Measurements from ENCODE around the gene FAIM2. TPM values are rescaled to one million over a fixed set of nuclear protein-coding genes. Genes with fewer than 3 reads are reported as not detected.

The FAIM2 gene
- total RNA-seq, 2 experiments from 2014 or later: not detected

- Histone ChIP-seq H3K9me3 (ENCODE audit: control insufficient read depth in 1 of 2, insufficient read depth in 1 of 2, low read length in 2 of 2) (no peaks in the 10 kb centered on the region), H3K27ac (ENCODE audit: low read depth in 1 of 2, low read length in 2 of 2) (no peak overlapping the region), H3K4me1 (ENCODE audit: insufficient read depth, low read length) (peaks cover 40% of the 10 kb centered on the region), H3K36me3 (ENCODE audit: insufficient read depth, low read length) (no peaks in the 10 kb centered on the region), H3K27me3 (ENCODE audit: control insufficient read depth in 1 of 2, insufficient read depth in 2 of 2, low read length in 2 of 2) (no peaks in the 10 kb centered on the region), H3K4me3 (ENCODE audit: low read length) (no peak overlapping the region)
- intact Hi-C loops (cut with DNase I, micrococcal nuclease): no loop called here
- H3K36me3 Mint-ChIP-seq (ENCODE audit: low read depth): no peaks in the 10 kb centered on the region
- ChIA-PET POLR2A (interaction anchor here (1.2 to 1.4 kb wide), 2 partner anchors 14 to 21 kb away, joined by 4 to 6 read pairs; no protein-coding TSS in a partner anchor), CTCF (interaction anchor here (0.9 to 2.4 kb wide), 5 partner anchors 20 to 276 kb away, joined by 3 to 32 read pairs (median 3); partner anchors contain the start of gene COX14)
- TF ChIP-seq, protein P1, sequence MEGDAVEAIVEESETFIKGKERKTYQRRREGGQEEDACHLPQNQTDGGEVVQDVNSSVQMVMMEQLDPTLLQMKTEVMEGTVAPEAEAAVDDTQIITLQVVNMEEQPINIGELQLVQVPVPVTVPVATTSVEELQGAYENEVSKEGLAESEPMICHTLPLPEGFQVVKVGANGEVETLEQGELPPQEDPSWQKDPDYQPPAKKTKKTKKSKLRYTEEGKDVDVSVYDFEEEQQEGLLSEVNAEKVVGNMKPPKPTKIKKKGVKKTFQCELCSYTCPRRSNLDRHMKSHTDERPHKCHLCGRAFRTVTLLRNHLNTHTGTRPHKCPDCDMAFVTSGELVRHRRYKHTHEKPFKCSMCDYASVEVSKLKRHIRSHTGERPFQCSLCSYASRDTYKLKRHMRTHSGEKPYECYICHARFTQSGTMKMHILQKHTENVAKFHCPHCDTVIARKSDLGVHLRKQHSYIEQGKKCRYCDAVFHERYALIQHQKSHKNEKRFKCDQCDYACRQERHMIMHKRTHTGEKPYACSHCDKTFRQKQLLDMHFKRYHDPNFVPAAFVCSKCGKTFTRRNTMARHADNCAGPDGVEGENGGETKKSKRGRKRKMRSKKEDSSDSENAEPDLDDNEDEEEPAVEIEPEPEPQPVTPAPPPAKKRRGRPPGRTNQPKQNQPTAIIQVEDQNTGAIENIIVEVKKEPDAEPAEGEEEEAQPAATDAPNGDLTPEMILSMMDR (IDR thresholded peaks at IDR 0.05): no peak
- peaks cover 5% of the 10 kb centered on the region for H3K27me3 Mint-ChIP-seq
- no peak for ATAC-seq (ENCODE audit: poor library complexity)
- peak overlapping the region; percentile 86 for H3K27ac Mint-ChIP-seq
- H3K4me1 Mint-ChIP-seq (ENCODE audit: low read depth): peaks cover 30% of the 10 kb centered on the region
- no peak for DNase-seq
- H3K4me3 Mint-ChIP-seq: peak overlapping the region; percentile 32
- H3K9me3 Mint-ChIP-seq: no peaks in the 10 kb centered on the region
These were observed 42.8 kb upstream of the FAIM2 start for GRCh38 chr12:49946497-49946896.

GRCh38 chr12:49946086-49946485, 42.4 kb upstream of the FAIM2 start:
- H3K4me1 ChIP-seq (ENCODE audit: insufficient read depth, low read length): peaks cover 40% of the 10 kb centered on the region
- Mint-ChIP-seq H3K36me3 (ENCODE audit: low read depth) (no peaks in the 10 kb centered on the region), H3K9me3 (no peaks in the 10 kb centered on the region), H3K4me1 (ENCODE audit: low read depth) (peaks cover 30% of the 10 kb centered on the region), H3K4me3 (peak overlapping the region; percentile 32), H3K27ac (peak overlapping the region; percentile 86), H3K27me3 (peaks cover 5% of the 10 kb centered on the region)
- no peak overlapping the region for H3K4me3 ChIP-seq (ENCODE audit: low read length)
- no peaks in the 10 kb centered on the region for H3K27me3 ChIP-seq (ENCODE audit: control insufficient read depth in 1 of 2, insufficient read depth in 2 of 2, low read length in 2 of 2)
- DNase-seq: peak in 5 of 14 experiments; percentile 8 to 37 (median 18)
- ATAC-seq (ENCODE audit: poor library complexity): peak; percentile 24
- H3K9me3 ChIP-seq (ENCODE audit: control insufficient read depth in 1 of 2, insufficient read depth in 1 of 2, low read length in 2 of 2): no peaks in the 10 kb centered on the region
- intact Hi-C loops (cut with DNase I, micrococcal nuclease): no loop called here
- peak overlapping the region in 1 of 2 donors; percentile 35 for H3K27ac ChIP-seq (ENCODE audit: low read depth in 1 of 2, low read length in 2 of 2)
- H3K36me3 ChIP-seq (ENCODE audit: insufficient read depth, low read length): no peaks in the 10 kb centered on the region
- ChIA-PET CTCF (interaction anchor here (0.9 to 2.4 kb wide), 12 partner anchors 9 to 276 kb away, joined by 3 to 32 read pairs (median 4); partner anchors contain the start of gene COX14), POLR2A (interaction anchor here (0.6 to 1.6 kb wide), 5 partner anchors 14 to 205 kb away, joined by 4 to 8 read pairs (median 5); partner anchors contain the start of genes BCDIN3D and TMBIM6)
- TF ChIP-seq, protein P1 (IDR thresholded peaks at IDR 0.05): no peak

- peak; percentile 95 for ATAC-seq (ENCODE audit: poor library complexity)
- H3K4me1 Mint-ChIP-seq (ENCODE audit: low read depth): peaks cover 30% of the 10 kb centered on the region
- peak overlapping the region; percentile 86 for H3K27ac Mint-ChIP-seq
- peak; percentile 63 to 91 (median 78) for DNase-seq
- Histone ChIP-seq H3K36me3 (ENCODE audit: insufficient read depth, low read length) (no peaks in the 10 kb centered on the region), H3K27me3 (ENCODE audit: control insufficient read depth in 1 of 2, insufficient read depth in 2 of 2, low read length in 2 of 2) (no peaks in the 10 kb centered on the region), H3K4me3 (ENCODE audit: low read length) (peak overlapping the region; percentile 47), H3K4me1 (ENCODE audit: insufficient read depth, low read length) (peaks cover 40% of the 10 kb centered on the region), H3K27ac (ENCODE audit: low read depth in 1 of 2, low read length in 2 of 2) (peak overlapping the region in 1 of 2 donors; percentile 35), H3K9me3 (ENCODE audit: control insufficient read depth in 1 of 2, insufficient read depth in 1 of 2, low read length in 2 of 2) (no peaks in the 10 kb centered on the region)
- H3K9me3 Mint-ChIP-seq: no peaks in the 10 kb centered on the region
- H3K4me3 Mint-ChIP-seq: peak overlapping the region; percentile 83
- intact Hi-C loops (cut with DNase I, micrococcal nuclease): no loop called here
- ChIA-PET CTCF (interaction anchor here (0.6 to 2.4 kb wide), 16 partner anchors 8 to 277 kb away, joined by 3 to 32 read pairs (median 4); partner anchors contain the start of genes COX14 and RACGAP1), POLR2A (interaction anchor here (0.6 to 1.6 kb wide), 7 partner anchors 13 to 204 kb away, joined by 3 to 8 read pairs (median 4); partner anchors contain the start of genes BCDIN3D and TMBIM6)
- TF ChIP-seq, protein P1 (IDR thresholded peaks at IDR 0.05): peak; percentile 89
- no peaks in the 10 kb centered on the region for H3K36me3 Mint-ChIP-seq (ENCODE audit: low read depth)
- H3K27me3 Mint-ChIP-seq: peaks cover 5% of the 10 kb centered on the region
These were observed 41.8 kb upstream of the FAIM2 start for GRCh38 chr12:49945394-49946080.
